ENCODE data around the gene FGF14. TPM values are rescaled to one million over a fixed set of nuclear protein-coding genes. Genes with fewer than 3 reads are reported as not detected.

The FGF14 gene
- total RNA-seq, 1 donor from 2014 or later = 1.7 TPM

DNA sequence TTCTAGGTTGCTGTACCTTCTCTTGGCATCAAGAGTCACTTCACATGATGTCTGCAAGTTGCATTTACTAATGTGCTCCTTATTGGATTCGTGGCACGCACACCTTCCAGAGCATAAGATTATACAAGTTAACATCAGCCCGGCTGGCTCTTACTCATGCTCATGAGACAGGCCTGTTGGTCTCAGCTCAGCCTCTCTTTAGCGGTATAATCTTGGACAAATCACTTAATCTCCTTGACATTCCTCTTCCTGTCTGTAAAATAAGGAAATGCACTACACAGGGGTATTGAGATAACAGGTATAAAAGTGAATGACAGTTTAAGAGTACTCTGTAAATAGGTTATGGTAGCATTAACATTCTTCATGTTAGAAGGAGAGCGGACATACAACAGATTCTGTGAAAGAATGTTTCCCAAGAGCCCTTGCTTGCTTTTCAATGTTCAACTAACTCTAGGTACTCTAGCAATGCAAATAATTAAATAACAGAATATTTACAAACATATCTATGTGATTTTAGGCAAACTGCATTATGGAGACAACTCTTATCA is 181.1 kb downstream of the FGF14 start:
- Mint-ChIP-seq H3K27ac (ENCODE audit: unreplicated experiment) (no peak overlapping the region), H3K9me3 (peaks cover 2% of the 10 kb centered on the region)
- TF ChIP-seq, protein P1, sequence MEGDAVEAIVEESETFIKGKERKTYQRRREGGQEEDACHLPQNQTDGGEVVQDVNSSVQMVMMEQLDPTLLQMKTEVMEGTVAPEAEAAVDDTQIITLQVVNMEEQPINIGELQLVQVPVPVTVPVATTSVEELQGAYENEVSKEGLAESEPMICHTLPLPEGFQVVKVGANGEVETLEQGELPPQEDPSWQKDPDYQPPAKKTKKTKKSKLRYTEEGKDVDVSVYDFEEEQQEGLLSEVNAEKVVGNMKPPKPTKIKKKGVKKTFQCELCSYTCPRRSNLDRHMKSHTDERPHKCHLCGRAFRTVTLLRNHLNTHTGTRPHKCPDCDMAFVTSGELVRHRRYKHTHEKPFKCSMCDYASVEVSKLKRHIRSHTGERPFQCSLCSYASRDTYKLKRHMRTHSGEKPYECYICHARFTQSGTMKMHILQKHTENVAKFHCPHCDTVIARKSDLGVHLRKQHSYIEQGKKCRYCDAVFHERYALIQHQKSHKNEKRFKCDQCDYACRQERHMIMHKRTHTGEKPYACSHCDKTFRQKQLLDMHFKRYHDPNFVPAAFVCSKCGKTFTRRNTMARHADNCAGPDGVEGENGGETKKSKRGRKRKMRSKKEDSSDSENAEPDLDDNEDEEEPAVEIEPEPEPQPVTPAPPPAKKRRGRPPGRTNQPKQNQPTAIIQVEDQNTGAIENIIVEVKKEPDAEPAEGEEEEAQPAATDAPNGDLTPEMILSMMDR (conservative IDR thresholded peaks at IDR 0.05) = no peak

DNA sequence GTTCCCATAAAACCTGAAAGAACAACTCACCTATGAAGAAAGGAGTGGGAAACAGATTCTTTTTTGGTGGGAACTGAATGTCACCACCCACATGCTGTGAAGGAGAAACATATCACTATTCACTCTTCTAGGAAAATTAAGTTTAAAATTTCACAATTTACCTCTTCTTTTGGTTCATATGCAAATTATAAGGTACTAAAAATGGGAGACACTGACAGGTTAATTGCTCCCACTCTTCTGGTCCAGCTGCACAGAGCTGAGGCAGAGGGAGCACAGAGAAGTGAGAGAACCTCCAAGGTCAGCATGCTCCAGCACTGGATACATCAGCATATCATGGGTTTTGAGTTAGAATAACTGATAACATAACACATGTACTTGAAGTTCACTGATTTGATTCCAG is 186.9 kb downstream of the FGF14 start:
- Mint-ChIP-seq H3K36me3 (ENCODE audit: low read depth) (no peaks in the 10 kb centered on the region), H3K4me3 (no peak overlapping the region), H3K4me1 (peaks cover 7% of the 10 kb centered on the region), H3K9me3 (peaks cover 2% of the 10 kb centered on the region), H3K27ac (ENCODE audit: unreplicated experiment) (no peak overlapping the region), H3K27me3 (ENCODE audit: low read depth) (peaks cover 9% of the 10 kb centered on the region)
- TF ChIP-seq, protein P1 (conservative IDR thresholded peaks at IDR 0.05) = no peak
- DNase-seq (ENCODE audit: low read depth, low spot score) = no peak

More for the DNA sequence above, 181.1 kb downstream of the FGF14 start:
- peaks cover 15% of the 10 kb centered on the region for H3K27me3 Mint-ChIP-seq (ENCODE audit: low read depth)
- no peak overlapping the region for H3K4me3 Mint-ChIP-seq
- no peak for DNase-seq (ENCODE audit: low read depth, low spot score)
- no peaks in the 10 kb centered on the region for H3K36me3 Mint-ChIP-seq (ENCODE audit: low read depth)
- H3K4me1 Mint-ChIP-seq = no peaks in the 10 kb centered on the region

DNA sequence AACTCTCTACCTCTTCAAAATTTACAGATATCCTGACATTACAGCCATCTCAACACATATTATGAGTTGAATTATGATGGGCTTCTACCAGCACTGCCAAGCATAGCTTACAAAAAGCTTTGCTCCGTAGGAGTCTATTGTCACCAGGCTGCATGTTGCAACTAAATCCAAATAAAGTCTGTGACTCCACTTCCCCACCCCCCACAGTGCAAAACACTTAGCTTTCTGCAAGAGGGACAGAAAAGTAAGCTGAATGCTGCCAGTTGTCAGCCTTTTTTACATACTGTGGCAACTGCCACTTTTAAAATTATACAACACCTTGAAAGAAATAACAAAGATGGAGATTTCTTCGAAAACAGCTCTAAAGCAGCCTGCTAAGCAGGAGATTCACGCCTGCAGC is 189.1 kb downstream of the FGF14 start:
- H3K36me3 Mint-ChIP-seq (ENCODE audit: low read depth) = no peaks in the 10 kb centered on the region
- no peak for DNase-seq (ENCODE audit: low read depth, low spot score)
- H3K27me3 Mint-ChIP-seq (ENCODE audit: low read depth) = peaks cover 15% of the 10 kb centered on the region
- H3K9me3 Mint-ChIP-seq = peaks cover 2% of the 10 kb centered on the region
- TF ChIP-seq, protein P1 (conservative IDR thresholded peaks at IDR 0.05) = no peak
- peaks cover 7% of the 10 kb centered on the region for H3K4me1 Mint-ChIP-seq
- no peak overlapping the region for H3K4me3 Mint-ChIP-seq
- no peak overlapping the region for H3K27ac Mint-ChIP-seq (ENCODE audit: unreplicated experiment)

DNA sequence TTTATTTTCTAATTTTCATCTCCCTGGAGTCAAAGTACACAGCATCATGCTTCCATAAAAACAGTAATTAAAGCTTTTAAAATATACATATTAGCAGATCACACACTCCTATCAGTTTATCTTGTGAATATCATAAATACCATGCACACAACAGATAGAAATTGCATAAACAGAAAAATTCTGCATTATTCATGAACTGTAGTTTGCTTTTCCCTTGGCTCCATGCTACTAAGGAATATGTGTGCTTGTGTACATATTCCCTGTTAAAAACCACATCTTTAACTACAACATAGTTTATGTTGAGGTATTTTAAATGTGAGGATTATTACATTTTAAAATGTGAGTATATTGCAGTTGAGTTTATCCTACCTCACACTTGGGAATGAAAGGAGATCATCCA is 193.5 kb downstream of the FGF14 start:
- peaks cover 7% of the 10 kb centered on the region for H3K4me1 Mint-ChIP-seq
- DNase-seq (ENCODE audit: low read depth, low spot score) = no peak
- no peaks in the 10 kb centered on the region for H3K36me3 Mint-ChIP-seq (ENCODE audit: low read depth)
- peaks cover 8% of the 10 kb centered on the region for H3K27me3 Mint-ChIP-seq (ENCODE audit: low read depth)
- H3K27ac Mint-ChIP-seq (ENCODE audit: unreplicated experiment) = no peak overlapping the region
- TF ChIP-seq, protein P1 (conservative IDR thresholded peaks at IDR 0.05) = no peak
- no peak overlapping the region for H3K4me3 Mint-ChIP-seq
- no peaks in the 10 kb centered on the region for H3K9me3 Mint-ChIP-seq

DNA sequence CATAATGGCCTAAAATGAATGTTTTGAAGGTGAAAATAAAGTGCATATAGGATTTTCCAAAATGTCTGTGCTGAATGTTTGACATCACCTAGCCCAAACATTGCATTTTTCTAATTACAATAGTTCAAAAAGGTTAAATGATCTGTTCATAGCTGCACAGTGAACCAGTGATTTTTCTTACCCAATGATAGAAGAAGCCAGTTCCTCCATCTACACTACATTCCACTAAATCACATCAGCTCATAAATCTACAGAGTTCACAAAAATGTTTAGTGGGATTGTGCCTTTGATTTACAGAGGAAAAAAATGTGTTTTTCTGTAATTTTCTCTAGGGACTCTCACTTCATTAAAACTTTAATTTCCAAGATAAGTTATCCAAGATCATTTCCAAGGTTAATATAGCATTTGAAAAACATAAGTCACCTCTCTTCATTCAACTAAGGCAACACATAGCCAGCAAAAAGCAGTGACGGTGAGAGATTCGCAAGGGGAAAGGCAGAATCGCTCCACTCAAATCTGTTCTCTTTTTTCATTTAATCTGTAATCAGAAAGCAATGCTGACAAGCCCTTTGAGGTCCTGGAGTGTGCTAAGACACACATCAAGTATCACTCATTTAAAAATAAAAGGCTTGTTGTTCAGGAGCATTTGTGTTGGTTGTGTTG is 194.0 kb downstream of the FGF14 start:
- Mint-ChIP-seq H3K9me3 (no peaks in the 10 kb centered on the region), H3K27me3 (ENCODE audit: low read depth) (peaks cover 9% of the 10 kb centered on the region), H3K4me3 (no peak overlapping the region), H3K4me1 (peaks cover 4% of the 10 kb centered on the region), H3K27ac (ENCODE audit: unreplicated experiment) (no peak overlapping the region), H3K36me3 (ENCODE audit: low read depth) (no peaks in the 10 kb centered on the region)
- DNase-seq (ENCODE audit: low read depth, low spot score) = no peak
- TF ChIP-seq, protein P1 (conservative IDR thresholded peaks at IDR 0.05) = no peak

Measured in neural crest cell (in vitro differentiated cells).